HG02938 (cell line): ENCODE measurements around the gene AQP5.
"Not testable (repeated sequence)": the region's sequence is repeated elsewhere in the genome, so short reads cannot be mapped to it uniquely, and the experiment has no call there.

Source experiments
- ATAC-seq: cut with Tn5 transposase; IDR thresholded peaks from one replicate; pipeline ENCODE4 v1.9.1; 2021; ENCODE audit warnings: mild to moderate bottlenecking, moderate library complexity; ENCODE audit not compliant: unreplicated experiment

The AQP5 gene

GRCh38 chr12:49979016-49979586 lies 17.4 kb downstream of the AQP5 start:
- ATAC-seq: no peak

- no peak for ATAC-seq
Observed at GRCh38 chr12:49979791-49980190, 18.1 kb downstream of the AQP5 start.

GRCh38 chr12:49980501-49981349 lies 19.1 kb downstream of the AQP5 start:
- ATAC-seq: no peak

- ATAC-seq: no peak
Observed at GRCh38 chr12:49982246-49983087, 20.8 kb downstream of the AQP5 start.

GRCh38 chr12:49983892-49984291 lies 22.2 kb downstream of the AQP5 start:
- no peak for ATAC-seq

GRCh38 chr12:49984476-49985359 lies 23.0 kb downstream of the AQP5 start:
- no peak for ATAC-seq

- no peak for ATAC-seq
Observed at GRCh38 chr12:49985981-49986380, 24.3 kb downstream of the AQP5 start.

GRCh38 chr12:49986476-49986875 lies 24.8 kb downstream of the AQP5 start:
- ATAC-seq: not testable (repeated sequence)

- ATAC-seq: no peak
Observed at GRCh38 chr12:49987625-49988303, 26.1 kb downstream of the AQP5 start.

- not testable (repeated sequence) for ATAC-seq
Observed at GRCh38 chr12:49989400-49989799, 27.7 kb downstream of the AQP5 start.

GRCh38 chr12:49990273-49990672 lies 28.6 kb downstream of the AQP5 start:
- ATAC-seq: no peak

GRCh38 chr12:49998453-49998852 lies 36.8 kb downstream of the AQP5 start:
- no peak for ATAC-seq

- no peak for ATAC-seq
Observed at GRCh38 chr12:50003595-50003994, 41.9 kb downstream of the AQP5 start.

GRCh38 chr12:50004696-50005095 lies 43.0 kb downstream of the AQP5 start:
- no peak for ATAC-seq

- ATAC-seq: no peak
Observed at GRCh38 chr12:50005175-50005574, 43.5 kb downstream of the AQP5 start.

GRCh38 chr12:50006280-50006679 lies 44.6 kb downstream of the AQP5 start:
- ATAC-seq: no peak

GRCh38 chr12:50006754-50007442 lies 45.2 kb downstream of the AQP5 start:
- ATAC-seq: no peak

- ATAC-seq: no peak
Observed at GRCh38 chr12:50013361-50014147, 51.9 kb downstream of the AQP5 start.

GRCh38 chr12:50014342-50014741 lies 52.7 kb downstream of the AQP5 start:
- no peak for ATAC-seq
